ENCODE data around the gene TMEM123.
A peak's percentile ranks its signal among the peaks of the same experiment; 100 is the strongest.

TMEM123 gene

DNA sequence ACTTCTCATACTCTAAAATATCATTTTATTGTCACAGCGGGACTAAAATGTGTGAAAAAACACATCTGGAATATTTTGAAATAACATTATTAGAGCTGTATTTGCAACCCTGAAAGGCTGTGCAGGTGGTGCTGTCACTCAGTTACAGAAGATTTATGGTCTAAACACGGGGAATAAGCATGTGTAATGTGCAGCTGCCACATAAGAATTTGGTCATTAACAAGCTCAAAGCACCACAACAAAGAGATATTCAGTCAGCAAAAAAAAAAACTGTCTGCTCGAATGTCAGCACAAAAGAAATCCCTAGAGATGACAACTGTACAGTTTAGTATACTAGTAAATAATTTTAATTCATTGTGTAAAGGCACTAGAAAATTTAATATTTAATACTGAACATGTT lies 31.3 kb downstream of the TMEM123 start:
- peak; percentile 86 for DNase-seq

DNA sequence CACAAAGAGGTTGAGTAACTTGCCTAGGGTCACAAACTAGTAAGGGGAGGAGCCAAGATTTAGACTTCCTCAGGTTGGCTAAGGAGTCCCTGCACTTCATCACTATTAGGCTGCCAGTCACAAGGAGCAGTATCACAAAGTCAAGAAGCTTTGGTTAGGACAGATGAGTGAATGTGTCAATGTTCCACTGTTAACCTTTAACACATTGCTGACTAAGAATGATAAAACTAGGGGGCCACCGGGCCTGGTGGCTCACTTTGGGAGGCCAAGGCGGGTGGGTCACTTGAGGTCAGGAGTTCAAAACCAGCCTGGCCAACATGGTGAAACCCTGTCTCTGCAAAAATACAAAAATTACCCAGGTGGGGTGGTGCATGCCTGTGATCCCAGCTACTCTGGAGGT lies 32.0 kb downstream of the TMEM123 start:
- no peak for DNase-seq

DNA sequence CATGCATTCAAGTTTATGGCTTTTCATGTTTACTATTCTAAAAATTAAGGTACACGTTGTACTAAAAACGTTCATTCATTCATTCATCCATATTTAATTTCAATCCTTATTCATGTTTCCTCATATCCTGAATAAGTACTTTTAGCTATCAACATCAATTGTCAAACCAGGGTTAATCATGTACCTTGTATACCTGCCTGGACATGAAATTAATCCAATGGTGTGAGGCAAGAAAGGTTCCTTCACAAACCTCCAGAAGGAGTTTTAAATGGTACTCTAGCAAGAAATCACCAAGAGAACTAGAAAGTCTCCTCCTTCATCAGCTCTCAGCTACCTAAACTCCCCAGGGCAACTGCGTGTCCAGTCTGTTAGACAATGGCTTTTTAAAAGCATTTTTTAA lies 33.4 kb downstream of the TMEM123 start:
- no peak for DNase-seq

DNA sequence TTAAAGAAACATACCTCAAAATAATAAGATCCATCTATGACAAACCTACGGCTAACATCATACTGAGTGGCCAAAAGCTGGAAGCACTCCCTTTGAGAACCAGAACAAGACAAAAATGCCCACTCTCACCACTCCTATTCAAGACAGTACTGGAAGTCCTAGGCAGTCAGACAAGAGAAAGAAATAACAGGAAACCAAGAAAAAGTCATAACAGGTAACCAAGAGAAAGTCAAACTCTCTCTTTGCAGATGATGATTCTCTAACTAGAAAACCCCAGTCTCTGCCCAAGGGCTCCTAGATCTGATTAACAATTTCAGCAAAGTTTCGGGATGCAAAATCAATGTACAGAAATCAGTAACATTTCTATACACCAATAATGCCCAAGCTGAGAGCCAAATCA lies 35.6 kb downstream of the TMEM123 start:
- DNase-seq = no peak

DNA sequence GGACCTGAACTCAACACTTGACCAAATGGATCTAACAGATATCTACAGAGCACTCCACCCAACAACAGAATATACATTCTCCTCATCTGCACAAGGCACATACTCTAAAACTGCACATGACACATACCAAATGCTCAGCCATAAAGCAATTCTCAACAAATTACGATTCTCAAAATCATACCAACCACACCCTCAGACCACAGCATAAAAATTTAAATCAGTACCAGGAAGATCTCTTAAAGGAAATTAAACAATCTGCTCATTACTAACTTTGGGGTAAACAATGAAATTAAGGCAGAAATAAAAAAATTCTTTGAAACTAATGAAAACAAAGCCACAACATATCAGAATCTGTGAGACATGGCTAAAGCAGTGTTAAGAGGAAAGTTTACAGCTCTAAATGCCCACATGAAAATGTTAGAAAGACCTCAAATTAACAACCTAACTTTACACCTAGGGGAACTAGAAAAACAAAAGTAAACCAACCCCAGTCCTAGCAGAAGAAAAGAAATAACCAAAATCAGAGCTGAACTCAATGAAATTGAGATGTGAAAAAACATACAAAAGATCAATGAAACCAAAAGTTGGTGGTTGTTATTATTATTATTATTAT lies 37.2 kb downstream of the TMEM123 start:
- no peak for DNase-seq

DNA sequence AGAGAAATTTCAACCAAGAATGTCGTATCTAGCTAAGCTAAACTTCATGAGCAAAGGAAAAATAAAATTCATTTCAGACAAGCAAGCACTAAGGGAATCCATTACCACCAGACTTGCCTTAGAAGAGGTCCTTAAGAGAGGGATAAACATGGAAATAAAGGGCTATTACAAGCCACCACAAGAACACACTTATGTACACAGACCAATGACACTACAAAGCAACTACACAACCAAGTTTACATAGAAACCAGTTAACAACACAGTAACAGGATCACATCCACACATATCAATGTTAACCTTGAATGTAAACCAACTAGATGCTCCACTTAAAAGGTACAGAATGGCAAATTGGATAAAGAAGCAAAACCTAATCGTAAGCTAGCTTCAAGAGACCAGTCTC lies 38.0 kb downstream of the TMEM123 start:
- DNase-seq = no peak

DNA sequence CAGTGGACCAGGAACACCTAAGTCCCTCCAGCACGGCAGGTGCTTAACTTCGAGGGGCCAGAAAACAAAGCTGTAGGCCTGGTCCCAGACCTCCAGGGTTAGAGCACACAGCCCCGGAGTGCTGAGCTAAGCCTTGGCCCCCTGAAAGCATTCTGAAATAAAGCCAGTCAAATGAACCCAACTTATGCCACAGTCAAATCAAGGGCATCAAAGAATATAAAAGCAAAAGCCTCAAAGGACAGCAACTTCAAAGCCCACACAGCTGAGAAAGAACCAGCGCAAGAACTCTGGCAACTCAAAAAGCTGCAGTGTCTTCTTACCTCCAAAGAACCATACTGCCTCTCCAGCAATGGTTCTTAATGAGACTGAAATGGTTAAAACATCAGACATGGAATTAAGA lies 39.1 kb downstream of the TMEM123 start:
- no peak for DNase-seq

DNA sequence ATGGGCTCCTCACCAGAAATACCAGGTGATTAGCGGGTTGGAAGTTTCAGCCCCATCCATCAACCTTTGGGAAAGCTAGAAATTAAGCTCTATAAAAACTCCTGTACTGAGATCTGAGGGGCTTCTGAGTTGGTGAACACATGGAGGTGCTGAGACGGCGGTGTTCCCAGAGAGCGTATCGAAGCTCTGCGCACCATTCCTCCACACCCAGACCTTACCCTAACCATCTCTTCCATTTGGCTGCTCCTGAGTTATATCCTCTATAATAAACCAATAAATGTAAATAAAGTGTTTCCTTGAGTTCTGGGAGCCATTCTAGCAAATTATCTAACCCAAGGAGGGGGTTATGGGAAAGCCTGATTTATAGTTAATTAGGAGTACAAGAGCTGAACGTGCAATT lies 41.4 kb downstream of the TMEM123 start:
- no peak for DNase-seq

DNA sequence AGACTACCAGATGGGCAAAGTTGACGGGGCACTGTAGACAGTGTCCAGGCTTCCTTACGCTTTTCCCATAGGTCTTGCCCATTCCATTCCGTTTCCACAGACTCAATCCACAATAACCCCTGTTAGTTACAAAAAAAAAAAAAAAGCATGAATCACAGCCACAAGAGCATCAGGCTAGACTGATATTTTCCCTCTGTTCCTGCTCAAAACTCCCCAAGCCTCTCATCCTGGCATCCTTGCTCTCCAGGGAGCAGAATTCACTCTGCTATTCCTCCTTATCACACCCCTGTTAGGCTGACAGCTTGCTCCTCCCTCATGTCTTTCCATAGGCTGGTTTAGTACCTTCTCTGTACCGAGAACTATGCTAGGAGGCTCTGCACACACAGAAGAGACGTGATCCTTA lies 42.2 kb downstream of the TMEM123 start:
- no peak for DNase-seq

DNA sequence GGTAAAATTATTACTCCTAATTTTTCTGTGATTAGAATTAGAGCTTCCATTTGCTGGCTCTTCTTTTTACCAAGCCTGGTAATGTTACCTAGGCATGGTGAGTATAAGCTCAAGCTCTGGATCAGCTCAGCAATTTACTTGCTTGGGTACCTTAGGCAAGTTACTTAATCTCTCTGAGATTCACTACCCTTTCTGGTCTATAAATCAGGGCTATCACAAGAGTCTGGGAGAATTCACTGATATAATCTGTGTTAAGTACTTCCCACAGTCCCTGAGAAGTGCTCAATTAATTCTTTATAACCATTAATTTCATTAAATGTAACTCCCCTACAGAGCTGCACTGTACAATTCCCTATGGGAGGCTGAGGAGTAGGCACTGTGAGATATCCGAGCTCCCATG lies 44.2 kb downstream of the TMEM123 start:
- no peak for DNase-seq

DNA sequence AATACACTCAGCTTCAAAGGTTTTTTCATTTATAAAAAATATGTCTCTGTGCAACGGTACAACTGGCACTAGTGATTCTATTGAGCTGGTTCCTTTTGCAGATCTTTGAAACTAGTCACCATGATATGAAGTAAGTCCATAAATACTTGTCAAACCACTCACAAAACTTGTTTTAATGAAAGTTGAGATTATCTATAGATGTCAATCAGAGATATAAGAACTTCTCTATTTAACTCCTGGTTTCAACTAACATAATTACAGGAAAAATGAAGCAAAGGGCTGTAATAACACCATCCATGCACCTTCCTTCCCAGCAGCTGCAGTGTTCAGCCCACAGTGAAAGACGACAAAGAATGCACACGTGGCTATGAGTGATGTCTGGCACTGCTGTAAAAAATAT lies 44.7 kb downstream of the TMEM123 start:
- DNase-seq = no peak

DNA sequence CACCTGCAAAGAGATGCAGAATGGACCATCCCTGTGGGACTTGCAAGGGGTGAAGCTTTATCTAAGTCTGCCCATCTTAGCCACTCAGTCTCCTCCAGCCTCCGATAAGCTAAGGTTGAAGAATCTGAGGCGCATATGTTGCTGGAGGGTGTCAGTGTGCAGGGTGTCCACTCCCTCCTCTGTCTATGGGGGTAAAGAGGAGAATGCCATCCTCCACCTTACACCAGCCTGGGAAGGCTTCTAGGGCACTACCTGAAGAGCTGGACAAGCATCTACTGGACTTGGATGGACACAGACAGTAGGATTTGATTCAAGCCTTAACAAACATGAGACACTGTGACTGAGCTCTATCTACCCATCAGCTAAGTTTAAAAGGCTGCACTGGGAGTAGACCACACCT lies 46.5 kb downstream of the TMEM123 start:
- no peak for DNase-seq

DNA sequence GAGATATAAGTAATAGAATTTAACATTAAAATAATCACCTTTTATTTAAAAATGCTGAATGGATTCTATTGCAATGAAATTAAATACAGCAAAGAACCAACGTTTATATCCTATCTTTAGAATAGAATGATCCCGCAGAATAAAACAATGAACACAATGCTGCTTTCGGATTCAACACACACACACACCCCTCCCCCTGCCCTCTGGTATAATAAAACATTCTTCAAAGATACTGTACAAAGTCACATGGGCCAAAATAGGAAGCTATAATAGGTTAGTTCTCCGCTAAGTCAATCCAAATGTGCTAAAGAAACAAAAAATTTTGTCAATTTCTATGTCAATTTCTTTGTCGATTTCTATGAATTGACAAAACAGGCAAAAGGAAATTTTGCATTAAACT lies 47.1 kb downstream of the TMEM123 start:
- DNase-seq = no peak

DNA sequence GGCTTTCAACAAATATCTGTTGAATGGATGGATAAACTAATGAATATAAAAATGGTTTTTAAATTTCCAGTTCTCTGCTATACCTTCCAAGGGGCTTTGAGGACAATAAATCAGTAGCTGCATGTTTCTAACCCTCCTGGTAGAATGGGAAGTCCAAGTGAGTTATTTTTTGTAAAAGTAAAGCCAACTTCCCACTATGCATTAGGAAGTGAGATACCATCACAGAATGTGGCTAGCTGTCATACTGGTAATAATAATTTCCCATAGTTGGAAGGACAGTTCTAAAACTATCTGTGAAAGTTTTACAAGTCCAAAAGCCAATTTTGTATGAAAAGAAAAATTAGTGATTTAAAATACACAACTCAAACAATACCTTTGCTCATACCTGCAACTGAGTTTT lies 50.0 kb downstream of the TMEM123 start:
- DNase-seq = no peak

DNA sequence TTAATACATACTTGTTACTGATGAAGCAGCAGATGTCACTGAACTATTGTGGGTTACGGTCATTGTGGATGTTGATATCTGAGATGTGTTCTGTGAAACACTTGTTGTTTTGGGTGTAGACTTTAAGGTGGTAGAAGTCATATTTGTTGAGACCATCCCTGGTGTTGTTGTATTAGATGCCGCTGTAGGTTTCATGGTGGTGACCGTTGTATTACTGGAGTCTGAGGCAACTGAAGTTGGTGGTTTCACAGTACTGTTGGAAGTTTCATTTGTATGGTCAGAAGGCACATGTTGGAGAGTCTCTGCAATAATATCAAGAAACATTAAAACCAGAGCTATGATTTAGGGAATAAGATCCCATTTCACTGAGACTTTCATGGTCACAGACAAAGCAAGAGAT lies 50.7 kb downstream of the TMEM123 start:
- no peak for DNase-seq

DNA sequence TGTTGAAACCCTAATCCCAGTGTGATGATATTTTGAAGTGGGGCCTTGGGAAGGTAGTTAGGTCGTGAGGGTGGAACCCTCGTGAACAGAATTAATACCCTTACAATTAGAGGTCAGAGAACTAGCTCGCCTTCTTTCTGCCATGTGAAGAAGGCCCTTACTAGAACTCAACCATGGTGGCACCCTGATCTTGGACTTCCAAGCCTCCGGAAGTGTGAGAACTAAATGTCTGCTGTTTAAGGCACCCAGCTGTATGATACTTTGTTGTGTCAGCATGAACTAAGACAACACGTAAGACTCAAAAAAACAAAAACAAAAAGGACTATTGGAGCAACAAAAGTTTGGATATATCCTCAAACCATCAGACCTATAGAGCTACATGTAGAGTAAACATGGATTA lies 52.0 kb downstream of the TMEM123 start:
- DNase-seq = no peak

DNA sequence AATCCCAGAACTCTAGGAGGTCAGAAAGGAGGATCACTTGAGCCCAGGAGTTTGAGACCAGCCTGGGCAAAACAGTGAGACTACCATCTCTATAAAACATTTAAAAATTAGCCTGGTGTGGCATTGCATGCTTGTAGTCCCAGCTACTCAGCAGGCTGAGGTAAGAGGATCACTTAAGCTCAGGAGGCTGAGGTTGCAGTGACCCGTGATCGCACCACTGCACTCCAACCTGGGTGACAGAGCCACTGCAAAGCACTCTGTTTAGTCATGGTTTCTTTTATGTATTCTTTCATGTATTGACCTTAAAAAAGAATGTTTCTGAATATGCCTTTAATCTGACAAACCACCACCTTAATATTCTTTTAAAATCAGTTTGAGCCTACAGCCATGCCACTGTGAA lies 53.4 kb downstream of the TMEM123 start:
- no peak for DNase-seq

DNA sequence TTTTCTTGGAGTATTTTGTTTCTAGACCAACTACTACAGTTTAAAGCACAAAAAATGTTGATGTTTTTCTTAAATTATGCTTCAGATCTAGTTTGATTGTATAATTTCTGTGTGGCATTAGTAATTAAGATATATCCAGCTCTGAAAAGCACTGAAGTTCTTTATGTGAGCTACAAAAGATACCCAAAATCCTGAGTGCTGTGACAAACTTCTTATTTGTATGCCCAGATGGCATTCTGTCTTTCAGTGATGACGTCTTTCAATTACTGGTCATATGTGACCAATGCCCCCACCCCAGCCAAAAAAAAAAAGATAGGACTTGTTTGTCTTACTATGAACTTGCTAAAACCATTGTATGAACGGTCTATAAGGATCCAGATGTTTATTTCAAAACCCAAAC lies 54.3 kb downstream of the TMEM123 start:
- DNase-seq = no peak

DNA sequence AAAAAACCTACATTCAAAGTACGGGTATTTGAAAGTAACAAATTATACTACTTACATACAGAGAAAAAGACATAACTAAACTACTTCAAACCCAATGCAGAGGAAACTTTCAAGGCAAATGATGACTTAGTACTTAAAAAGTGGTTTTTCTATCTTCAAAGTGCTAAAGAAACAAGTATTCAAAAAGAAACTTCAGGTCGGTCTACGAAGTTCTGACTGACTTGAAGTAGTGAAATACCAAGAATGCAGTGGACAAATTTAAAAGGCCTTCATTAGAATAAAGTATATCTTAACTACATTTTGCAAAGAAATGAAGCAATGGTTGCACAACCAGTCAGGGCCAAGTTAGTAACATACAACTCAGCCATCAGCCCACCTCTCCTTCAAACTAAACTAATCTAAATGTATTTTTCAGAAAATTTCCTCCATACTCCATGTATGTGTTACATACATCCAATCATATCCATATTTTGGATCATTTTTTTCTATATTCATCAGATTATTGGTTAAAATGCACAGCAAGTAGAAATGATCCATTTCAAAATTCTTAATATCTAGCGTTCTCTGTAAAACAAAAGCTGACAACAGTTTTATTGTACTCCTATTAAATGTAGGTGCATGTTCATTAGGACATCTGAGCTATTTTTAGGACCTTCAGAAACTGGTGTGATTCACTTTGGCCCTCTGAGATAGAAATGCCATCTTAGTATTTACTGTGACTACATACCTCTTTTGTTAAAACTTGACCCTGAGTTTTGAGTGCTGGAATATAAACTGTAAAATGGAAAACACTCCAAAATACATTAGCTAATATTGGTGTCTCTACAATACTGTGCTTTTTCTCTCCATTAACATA lies 55.6 kb downstream of the TMEM123 start:
- DNase-seq = no peak

DNA sequence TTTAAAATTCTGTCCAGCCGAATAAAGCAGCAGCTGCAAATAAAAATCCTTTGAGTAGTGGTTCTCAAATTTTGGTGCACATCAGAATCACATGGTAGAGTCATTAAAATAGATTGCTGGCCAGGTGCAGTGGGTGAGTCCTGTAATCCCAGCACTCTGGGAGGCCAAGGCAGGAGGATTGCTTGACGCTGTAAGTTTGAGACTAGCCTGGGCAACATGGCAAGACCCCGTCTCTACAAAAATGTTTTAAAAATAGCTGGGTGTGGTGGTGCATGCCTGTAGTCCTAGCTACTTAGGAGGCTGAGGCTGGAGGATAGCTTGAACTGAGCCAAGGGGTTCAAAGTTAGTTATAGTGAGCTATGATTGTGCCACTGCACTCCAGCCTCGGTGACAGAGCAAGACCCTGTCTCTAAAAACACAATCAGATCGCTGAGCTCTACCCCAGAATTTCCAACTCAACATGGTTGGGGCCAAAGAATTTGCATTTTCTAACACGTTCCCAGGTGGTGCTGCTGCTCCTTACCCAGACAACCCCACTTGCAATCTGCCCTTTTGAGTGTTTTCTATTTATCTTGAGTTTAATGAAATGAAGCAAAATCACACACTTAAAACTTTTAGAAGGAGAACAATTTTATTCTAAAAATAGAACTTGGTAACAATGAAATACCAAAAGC lies 56.7 kb downstream of the TMEM123 start:
- no peak for DNase-seq

DNA sequence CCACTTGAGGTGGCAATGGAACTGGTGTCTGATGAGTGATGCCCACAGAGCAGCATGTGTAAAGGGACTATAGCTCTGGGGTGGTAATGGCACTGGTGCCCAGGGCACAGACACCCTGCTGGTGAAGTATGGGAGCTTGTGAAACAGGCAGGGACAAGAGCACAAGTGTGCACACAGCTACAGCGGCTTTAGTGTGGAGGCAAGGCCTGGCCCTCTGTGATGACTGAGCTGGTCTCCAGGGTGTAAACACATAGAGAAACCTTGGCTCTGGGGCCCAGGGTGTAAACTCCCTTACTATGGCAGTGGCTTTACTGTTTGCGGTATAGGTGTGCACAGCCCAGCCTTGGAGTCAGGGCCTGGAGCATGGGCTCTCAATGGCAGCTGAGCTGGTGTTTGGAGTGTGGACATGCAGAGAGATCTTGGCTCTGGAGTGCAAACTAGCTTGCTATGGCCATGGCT lies 59.3 kb downstream of the TMEM123 start:
- no peak for DNase-seq

DNA sequence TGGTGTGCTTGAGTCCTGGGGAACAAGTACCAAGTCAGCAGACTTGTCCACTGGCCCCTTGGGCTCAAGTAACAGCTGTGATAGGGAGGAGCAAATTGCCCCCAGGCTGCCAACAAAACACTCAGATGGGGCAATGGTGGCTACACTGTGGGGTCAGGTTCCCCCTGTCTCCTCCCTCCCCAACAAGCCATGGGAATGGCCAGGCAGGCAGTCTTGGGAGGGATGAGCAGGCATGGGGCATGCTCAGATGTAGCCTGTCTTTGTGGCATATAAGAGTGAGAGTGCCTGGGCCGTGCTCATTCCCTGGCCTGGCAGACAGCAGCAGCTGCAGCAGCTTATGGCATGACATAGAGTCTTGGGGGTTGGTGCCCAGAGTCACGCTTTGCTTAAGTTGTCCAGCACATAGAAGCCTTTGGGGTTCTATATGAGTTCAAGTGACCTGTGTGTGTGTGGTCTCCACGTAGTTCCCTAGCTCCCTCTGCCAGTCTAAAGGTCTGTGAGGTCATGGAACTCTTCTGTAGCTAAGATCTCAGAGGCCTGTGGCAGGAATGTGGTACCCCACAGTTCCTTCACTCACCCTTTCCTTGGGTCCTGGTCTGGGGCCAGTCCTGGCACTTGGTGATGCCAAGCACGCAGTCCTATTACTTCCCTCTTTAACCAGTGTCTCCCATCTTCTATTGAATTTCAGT lies 60.9 kb downstream of the TMEM123 start:
- DNase-seq = no peak

DNA sequence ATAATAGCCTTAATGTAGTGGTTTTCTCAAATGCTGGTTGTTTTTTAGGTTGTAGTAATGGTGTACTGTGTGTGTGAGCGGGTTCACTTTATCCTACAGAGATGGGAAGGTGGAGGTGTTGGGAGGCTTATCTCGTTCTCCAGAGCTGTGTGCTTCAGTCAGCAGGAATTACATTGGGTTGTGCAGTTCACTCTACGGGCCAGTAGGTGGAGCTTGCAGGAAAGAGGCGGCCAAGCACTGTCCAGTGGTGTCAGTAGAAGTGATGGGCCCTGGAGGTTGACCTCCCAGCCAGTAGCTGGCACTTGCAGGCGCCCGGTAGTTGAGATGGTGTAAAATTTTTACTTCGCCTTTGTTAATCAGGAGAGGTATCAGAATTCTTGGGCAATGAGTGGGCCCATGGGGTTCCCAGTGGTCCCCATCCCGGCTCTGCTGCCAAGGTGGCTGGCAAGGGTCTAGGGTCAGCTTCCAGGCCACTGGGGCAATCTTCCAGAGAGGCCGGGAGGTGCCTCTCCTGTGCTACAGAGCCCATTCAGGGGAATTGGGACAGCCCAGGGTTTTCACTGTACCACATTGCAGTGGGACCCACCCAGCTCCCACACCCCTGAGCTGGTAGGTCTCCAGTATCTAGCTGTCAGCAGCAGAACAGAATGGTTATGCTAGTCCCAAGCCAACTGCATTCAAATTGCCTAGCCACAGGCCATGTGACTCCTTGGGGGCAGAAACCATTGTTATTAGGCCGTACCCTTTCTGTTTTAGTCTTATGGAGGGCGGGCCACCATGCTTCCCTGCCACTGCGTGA lies 61.7 kb downstream of the TMEM123 start:
- DNase-seq = peak; percentile 56

Data from NCI-H774 (cell line).